Fibroblast of the aortic adventitia (primary cell): Measurements from ENCODE around the gene CSAD. TPM values are rescaled to one million over a fixed set of nuclear protein-coding genes. Genes with fewer than 3 reads are reported as not detected.

ENCODE experiments used
- DNase-seq: peaks from one replicate; pipeline ENCODE4 v3.0.0-alpha.2; 2010; ENCODE audit warnings: low read depth
- H3K4me3 ChIP-seq: 2 replicates; pipeline ENCODE4 v1.5.1; 2011; ENCODE audit warnings: low read depth, mild to moderate bottlenecking, control low read depth, low read length, moderate library complexity
- total RNA-seq: library from RNA; depleted of rRNA; stranded (reverse); fragments of >200 nt; gene quantifications from 2 replicates; pipeline ENCODE4 v1.2.3, GENCODE V29; 2012; ENCODE audit warnings: low replicate concordance
- TF ChIP-seq, protein P1 (sequence below): IDR thresholded peaks from 2 replicates; pipeline ENCODE4 v1.5.1; 2011; ENCODE audit warnings: mild to moderate bottlenecking, low read length, control low read depth, inconsistent platforms; ENCODE audit not compliant: insufficient read depth

The CSAD gene
- total RNA-seq, 1 donor = 8.7 TPM

DNA sequence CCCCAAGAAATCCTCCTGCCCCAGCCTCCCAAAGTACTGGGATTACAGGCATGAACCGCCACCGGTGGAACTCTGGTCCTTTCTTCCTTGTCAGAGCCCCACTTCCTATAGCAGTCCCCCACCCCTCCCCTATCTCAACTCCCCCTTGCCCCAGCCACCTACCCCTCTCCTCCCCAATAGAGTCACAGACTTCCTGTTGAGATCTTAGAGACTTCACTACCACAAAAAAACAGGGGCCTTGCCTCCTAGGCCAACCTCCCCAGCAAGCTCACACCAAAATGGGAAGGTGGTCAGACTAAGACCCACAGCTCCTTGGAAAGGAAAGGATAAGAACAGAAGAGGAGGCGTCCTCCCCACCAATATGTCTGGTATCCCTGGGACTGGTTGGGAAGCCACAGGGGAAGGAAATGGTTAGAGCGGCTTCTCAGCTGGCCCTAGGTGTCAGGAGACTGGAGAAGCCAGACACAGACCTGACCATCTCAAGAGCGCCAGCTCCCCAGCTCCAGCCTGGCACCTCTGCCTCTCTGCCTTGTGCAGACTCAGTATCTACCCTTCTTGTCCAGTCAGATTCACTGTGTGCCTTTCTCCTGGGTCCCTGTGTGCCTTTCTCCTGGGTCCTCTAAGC, 17.9 kb upstream of the CSAD start:
- H3K4me3 ChIP-seq = no peak overlapping the region
- TF ChIP-seq, protein P1, sequence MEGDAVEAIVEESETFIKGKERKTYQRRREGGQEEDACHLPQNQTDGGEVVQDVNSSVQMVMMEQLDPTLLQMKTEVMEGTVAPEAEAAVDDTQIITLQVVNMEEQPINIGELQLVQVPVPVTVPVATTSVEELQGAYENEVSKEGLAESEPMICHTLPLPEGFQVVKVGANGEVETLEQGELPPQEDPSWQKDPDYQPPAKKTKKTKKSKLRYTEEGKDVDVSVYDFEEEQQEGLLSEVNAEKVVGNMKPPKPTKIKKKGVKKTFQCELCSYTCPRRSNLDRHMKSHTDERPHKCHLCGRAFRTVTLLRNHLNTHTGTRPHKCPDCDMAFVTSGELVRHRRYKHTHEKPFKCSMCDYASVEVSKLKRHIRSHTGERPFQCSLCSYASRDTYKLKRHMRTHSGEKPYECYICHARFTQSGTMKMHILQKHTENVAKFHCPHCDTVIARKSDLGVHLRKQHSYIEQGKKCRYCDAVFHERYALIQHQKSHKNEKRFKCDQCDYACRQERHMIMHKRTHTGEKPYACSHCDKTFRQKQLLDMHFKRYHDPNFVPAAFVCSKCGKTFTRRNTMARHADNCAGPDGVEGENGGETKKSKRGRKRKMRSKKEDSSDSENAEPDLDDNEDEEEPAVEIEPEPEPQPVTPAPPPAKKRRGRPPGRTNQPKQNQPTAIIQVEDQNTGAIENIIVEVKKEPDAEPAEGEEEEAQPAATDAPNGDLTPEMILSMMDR = no peak
- DNase-seq = no peak

DNA sequence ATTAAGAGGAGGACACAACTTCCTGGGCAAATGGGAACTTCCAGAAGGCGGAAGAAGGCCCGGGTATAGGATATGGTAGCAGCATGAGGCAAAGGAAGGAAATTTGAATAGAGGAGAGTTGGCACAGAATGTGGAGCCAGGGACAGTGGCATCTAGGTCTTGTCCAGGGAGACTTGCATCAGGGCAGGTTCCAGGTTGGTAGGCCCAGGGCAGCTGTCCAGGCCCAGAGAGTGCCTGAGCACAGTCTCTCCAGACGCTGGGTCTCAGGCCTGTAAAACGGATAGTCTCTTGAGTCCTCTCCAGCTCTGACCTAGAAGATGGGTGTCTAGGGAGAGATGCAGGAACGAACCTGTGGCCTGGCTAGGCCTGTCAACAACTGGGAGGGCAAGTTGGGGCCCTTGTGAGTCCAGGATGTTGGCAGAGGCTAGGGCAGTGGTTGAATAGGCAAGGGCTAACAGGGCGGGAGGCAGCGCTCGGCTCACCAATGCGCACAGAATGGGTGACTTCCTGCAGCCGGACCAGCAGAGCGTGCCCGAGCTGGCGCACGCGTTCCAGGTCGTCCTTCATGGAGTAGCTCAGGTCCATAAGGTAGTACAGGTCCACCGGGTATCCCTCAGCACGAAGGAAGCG, 16.4 kb upstream of the CSAD start:
- no peak overlapping the region for H3K4me3 ChIP-seq
- TF ChIP-seq, protein P1 = no peak
- no peak for DNase-seq

DNA sequence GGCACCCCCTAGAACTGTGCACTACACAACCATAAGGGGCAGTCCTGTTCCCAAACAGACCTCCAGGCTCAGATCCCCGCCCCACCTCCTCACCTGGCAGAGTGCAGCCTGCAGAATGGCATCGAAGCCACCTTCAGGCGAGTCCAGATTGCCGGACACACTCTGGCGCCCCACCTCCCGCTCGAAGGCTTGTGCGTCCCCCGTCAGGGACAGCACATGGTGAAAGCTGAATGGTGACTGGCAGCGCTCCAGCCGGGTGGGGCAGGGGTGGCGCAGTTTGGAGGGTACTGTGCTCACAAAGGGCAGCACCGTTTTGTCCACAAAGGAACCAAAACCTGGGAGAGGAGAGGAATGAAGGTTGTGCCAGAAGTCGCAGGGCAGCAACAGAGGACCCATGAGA, 15.8 kb upstream of the CSAD start:
- H3K4me3 ChIP-seq = no peak overlapping the region
- no peak for DNase-seq
- TF ChIP-seq, protein P1 = no peak

DNA sequence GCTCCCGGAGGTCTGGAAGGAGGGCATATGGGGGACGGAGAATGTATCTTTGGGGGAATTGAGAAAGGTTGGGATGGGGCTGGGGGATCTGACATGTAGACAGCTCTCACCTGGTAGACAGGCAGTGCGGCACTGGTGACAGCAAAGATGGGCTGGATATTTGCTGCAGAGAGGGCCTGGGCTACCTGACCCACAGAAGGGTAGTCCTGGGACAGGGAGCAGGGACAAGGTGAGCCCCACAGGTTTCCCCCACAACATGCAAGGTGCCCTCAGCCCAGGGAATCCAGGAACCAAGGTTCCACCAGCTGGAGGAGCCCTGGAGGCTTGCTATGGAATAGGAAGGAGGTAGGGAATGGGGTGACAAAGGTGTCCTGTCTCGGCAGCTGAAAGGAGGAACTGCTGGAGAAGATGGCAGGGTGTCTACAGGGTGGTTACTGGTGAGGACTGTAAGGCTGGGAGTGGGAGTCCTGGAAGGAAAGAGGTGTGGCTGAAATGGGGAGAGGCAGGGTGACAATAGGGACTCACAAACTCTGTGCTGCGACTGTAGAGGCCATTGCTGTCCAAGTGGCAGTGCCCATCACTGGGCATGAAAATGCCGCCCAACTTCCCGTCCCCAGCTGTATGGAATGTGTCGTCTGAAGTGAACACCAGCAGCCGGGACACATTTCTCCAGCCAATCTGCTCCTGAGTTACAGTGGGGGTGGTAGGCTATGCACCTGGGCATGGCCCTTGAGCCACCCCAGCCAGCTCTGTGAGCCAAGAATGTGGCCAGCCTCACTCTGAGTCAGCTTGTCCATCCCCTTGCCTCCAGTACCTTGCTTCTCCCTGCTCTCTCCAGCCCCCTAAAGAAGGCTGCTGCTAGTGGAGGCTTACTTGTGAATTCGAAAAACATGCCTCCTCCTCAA, 15.0 kb upstream of the CSAD start:
- no peak for DNase-seq
- TF ChIP-seq, protein P1 = no peak
- H3K4me3 ChIP-seq = no peak overlapping the region

DNA sequence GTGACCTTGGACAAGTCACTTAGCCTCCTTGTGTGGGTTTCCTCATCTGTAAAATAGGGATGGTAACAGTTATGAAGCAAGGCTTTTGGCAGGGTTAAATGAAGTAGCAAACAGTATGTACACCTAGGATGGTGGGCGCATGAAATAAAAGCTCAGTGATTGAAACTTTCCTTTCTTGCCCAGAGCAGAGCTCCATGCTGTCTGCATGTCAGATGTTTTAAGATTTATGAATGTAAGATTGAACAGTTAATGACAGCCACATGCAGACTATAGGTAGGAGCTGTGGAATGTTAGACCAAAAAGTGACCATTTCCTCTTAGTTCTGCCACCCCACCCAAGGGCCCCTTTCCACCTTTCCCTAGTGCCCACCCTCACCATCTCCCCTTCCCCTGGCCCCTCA, 14.2 kb upstream of the CSAD start:
- DNase-seq = no peak
- TF ChIP-seq, protein P1 = no peak
- H3K4me3 ChIP-seq = no peak overlapping the region

DNA sequence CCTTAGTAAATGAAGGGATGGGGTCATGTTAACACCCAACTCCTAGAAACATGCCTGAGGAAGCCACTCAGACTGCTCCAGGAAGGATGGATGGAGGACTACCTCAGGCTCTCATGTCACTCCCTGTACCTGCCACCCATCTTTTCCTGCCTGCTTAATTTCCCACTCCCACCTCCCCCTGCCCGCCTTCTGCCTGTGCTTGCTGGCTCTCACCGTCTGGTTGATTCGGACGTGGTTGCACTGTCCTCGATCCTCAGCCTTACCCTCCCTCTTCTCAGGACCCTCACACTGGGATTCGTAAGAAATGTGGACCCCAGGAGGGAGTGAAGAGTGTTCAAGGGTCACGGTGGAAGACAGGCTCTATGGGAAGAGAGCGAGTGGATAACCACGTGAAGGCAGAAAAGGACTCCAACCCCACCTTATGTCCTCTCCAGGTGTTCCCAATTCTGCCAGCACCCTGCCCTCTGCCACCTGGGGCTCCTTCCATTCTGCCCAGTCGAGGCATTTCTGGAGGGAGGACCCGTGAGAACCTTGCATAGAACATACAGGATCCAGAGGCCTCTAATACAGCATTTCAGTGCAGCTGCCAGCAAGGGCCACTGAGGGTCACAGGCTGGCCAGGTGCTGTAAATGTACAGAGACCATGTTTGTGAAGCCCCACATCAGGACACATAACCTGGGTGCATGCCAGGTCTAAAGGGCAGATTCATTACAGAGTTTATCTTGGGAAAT, 13.4 kb upstream of the CSAD start:
- TF ChIP-seq, protein P1 = no peak
- no peak for DNase-seq
- H3K4me3 ChIP-seq = no peak overlapping the region
